MCF 10A (cell line): ENCODE results near the gene IL1R2. TPM values are rescaled to one million over a fixed set of nuclear protein-coding genes. Genes with fewer than 3 reads are reported as not detected.

Experiments used
- BruUV-seq: library from RNA; stranded (reverse); fragments of 400-500 nt; replicated peaks from 2 replicates; lab custom pipeline; 2021; lab: Mats Ljungman, UMichigan
- CTCF ChIA-PET: fragments of 300-600 bp; sonication (Branson Sonifier 250); formaldehyde crosslinking; extraction: SDS; loops from one replicate; lab custom pipeline; 2021; ENCODE audit warnings: antibody characterized with exemption, inconsistent platforms; lab: Yijun Ruan, JAX
- POLR2A ChIA-PET: fragments of 300-600, 350-650 bp; sonication (Branson Sonifier 250); formaldehyde crosslinking; extraction: SDS; loops from one replicate; lab custom pipeline; 2020; ENCODE audit warnings: antibody characterized with exemption, inconsistent platforms; lab: Yijun Ruan, JAX
- DNase-seq: peaks from one replicate; pipeline ENCODE4 v3.0.0-alpha.2; 2018; ENCODE audit not compliant: unreplicated experiment
- H3K27ac Mint-ChIP-seq: one replicate; pipeline ENCODE4 v1.8.0; 2022; ENCODE audit warnings: mild to moderate bottlenecking, low read depth, mixed read lengths; ENCODE audit not compliant: unreplicated experiment
- H3K27me3 Mint-ChIP-seq: one replicate; pipeline ENCODE4 v1.8.0; 2022; ENCODE audit warnings: mixed read lengths; ENCODE audit not compliant: insufficient read depth, unreplicated experiment
- H3K36me3 Mint-ChIP-seq: one replicate; pipeline ENCODE4 v1.8.0; 2022; ENCODE audit warnings: mild to moderate bottlenecking, moderate library complexity, mixed read lengths; ENCODE audit not compliant: insufficient read depth, unreplicated experiment
- H3K4me1 Mint-ChIP-seq: one replicate; pipeline ENCODE4 v1.8.0; 2022; ENCODE audit warnings: mixed read lengths; ENCODE audit not compliant: insufficient read depth, unreplicated experiment
- H3K4me3 Mint-ChIP-seq: one replicate; pipeline ENCODE4 v1.8.0; 2022; ENCODE audit warnings: mild to moderate bottlenecking, moderate library complexity, mixed read lengths; ENCODE audit not compliant: unreplicated experiment
- H3K9me3 Mint-ChIP-seq: one replicate; pipeline ENCODE4 v1.8.0; 2022; ENCODE audit warnings: mixed read lengths; ENCODE audit not compliant: unreplicated experiment
- intact Hi-C: fragments of 100-400 bp; cut with micrococcal nuclease; formaldehyde crosslinking; loops from 2 replicates; pipeline ENCODE4 v1.14.1; 2022
- total RNA-seq: library from RNA; stranded (reverse); gene quantifications from 2 replicates; pipeline ENCODE4 v1.2.3, GENCODE V29; 2022
- TF ChIP-seq, protein P1 (sequence below): fragments of 200-600 bp; IDR thresholded peaks from one replicate; pipeline ENCODE4 v1.8.0; 2022; ENCODE audit warnings: antibody characterized with exemption, mild to moderate bottlenecking; ENCODE audit not compliant: unreplicated experiment

Gene IL1R2
- total RNA-seq, 1 experiment from 2014 or later, result not detected

DNA sequence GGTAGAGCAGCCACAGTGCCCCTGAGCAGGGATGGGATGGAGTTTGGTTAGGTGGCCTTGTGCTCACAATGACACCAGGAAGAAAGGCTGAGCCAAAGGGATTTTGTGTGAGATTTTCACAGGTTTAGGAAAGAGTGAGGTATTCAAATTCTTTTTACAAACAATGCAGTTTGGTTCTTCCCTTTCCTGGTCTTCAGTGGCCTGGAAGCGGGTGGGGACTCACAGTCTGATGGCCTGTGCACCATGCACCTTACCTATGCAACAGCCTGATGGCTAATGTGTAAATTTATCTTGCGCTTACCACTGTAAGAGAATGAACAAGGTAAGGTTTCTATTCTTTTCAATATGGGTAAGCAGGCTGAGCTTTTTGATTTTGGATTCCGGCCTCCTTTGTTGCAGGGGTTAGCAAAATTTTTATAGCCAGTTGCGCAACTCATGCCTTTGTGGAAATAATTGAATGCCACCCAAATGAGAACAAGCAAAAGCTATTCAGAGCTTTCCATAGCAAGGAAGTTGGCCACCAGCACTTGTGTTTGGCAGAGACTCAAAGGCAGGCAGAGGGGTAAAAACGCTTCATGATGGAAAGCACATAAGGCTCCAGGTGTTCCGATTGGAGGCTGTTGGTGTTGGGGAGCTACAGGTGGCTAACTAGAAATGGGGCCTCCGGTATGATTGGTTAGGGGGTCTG is 23.8 kb upstream of the IL1R2 start:
- DNase-seq, result peak; percentile 87
- CTCF ChIA-PET, result interaction anchor here (0.6 to 6.5 kb wide), 5 partner anchors 84 to 862 kb away, joined by 3 to 30 read pairs (median 3); partner anchors contain the start of gene SLC9A4
- Mint-ChIP-seq H3K9me3 (peaks cover 10% of the 10 kb centered on the region), H3K36me3 (no peaks in the 10 kb centered on the region), H3K27me3 (no peaks in the 10 kb centered on the region), H3K4me3 (no peak overlapping the region), H3K4me1 (peaks cover 40% of the 10 kb centered on the region), H3K27ac (no peak overlapping the region)
- intact Hi-C loops, result no loop called here
- TF ChIP-seq, protein P1, sequence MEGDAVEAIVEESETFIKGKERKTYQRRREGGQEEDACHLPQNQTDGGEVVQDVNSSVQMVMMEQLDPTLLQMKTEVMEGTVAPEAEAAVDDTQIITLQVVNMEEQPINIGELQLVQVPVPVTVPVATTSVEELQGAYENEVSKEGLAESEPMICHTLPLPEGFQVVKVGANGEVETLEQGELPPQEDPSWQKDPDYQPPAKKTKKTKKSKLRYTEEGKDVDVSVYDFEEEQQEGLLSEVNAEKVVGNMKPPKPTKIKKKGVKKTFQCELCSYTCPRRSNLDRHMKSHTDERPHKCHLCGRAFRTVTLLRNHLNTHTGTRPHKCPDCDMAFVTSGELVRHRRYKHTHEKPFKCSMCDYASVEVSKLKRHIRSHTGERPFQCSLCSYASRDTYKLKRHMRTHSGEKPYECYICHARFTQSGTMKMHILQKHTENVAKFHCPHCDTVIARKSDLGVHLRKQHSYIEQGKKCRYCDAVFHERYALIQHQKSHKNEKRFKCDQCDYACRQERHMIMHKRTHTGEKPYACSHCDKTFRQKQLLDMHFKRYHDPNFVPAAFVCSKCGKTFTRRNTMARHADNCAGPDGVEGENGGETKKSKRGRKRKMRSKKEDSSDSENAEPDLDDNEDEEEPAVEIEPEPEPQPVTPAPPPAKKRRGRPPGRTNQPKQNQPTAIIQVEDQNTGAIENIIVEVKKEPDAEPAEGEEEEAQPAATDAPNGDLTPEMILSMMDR, result no peak
- POLR2A ChIA-PET, result interaction anchor here (0.6 to 1.2 kb wide), 7 partner anchors 12 to 444 kb away, joined by 3 to 4 read pairs (median 3); no protein-coding TSS in a partner anchor
- no TSS peak for BruUV-seq

DNA sequence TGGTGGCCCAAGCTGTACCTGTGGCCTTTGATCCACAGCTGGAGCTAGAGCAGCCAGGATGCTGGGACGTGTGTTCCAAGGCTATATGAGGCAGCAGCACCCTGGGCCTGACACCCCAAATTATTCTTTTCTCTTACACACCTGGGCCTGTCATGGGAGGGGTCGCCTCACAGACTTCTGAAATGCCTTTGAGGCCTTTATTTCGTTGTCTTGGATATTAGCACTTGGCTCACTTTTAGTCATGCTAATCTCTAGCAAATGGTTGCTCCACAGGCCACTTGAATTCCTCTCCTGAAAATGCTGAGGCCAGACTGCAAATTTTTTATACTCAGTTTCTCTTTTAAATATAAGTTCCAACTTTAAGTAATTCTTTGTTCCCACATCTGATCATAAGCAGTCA is 22.0 kb upstream of the IL1R2 start:
- Mint-ChIP-seq H3K27me3 (no peaks in the 10 kb centered on the region), H3K9me3 (peaks cover 10% of the 10 kb centered on the region), H3K4me1 (peaks cover 57% of the 10 kb centered on the region), H3K36me3 (no peaks in the 10 kb centered on the region), H3K27ac (no peak overlapping the region), H3K4me3 (no peak overlapping the region)
- POLR2A ChIA-PET, result no interaction called here
- CTCF ChIA-PET, result interaction anchor here (0.9 to 1.4 kb wide), 3 partner anchors 14 to 197 kb away, joined by 3 to 5 read pairs (median 4); no protein-coding TSS in a partner anchor
- no TSS peak for BruUV-seq
- no peak for DNase-seq
- intact Hi-C loops, result no loop called here
- TF ChIP-seq, protein P1, result no peak

DNA sequence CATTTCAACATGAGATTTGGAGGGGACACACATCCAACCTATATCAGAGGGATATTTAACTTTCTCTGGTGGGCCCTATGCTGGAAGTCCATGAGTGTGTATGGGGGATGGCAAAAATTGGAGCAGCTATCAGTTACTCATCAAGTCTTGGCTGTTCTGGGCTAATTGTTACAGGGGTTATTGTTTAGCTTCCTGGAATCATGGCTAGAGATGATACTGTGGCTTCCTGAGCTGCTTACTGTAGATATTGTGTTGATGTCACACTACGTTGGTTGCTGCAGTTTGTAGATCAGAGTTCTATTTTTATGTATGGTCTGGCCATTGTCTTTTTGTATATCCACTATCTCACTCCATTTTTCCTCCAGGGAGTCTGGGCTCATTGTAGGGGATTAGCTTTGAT is 20.9 kb upstream of the IL1R2 start:
- BruUV-seq, result no TSS peak
- intact Hi-C loops, result no loop called here
- DNase-seq, result no peak
- POLR2A ChIA-PET, result interaction anchor here (1.0 to 1.8 kb wide), 2 partner anchors 9 to 13 kb away, joined by 3 to 6 read pairs; no protein-coding TSS in a partner anchor
- Mint-ChIP-seq H3K27ac (no peak overlapping the region), H3K36me3 (no peaks in the 10 kb centered on the region), H3K4me1 (peaks cover 52% of the 10 kb centered on the region), H3K4me3 (no peak overlapping the region), H3K9me3 (peaks cover 10% of the 10 kb centered on the region), H3K27me3 (no peaks in the 10 kb centered on the region)
- CTCF ChIA-PET, result interaction anchor here (0.6 to 1.4 kb wide), 3 partner anchors 10 to 87 kb away, joined by 3 to 4 read pairs (median 4); no protein-coding TSS in a partner anchor
- TF ChIP-seq, protein P1, result no peak

DNA sequence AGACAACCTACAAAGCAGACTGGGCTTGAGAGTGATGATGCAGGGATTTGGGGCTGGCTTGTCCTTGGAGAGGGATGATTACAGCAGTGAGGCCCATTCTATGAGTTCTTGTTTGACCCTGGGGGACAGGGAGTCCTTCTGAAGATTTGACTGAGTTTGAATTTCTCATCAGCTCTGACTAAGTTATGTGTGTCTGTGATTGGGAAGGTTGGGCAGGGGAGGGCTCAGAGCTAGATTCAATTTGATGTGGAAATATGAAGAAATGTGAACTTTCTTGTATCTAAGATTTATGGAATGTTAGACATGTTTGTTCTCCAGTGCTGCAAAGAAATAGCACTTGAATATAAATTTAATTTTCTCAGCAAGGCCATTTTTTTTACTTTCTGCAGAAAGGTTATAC is 19.9 kb upstream of the IL1R2 start:
- Mint-ChIP-seq H3K9me3 (peaks cover 10% of the 10 kb centered on the region), H3K4me3 (no peak overlapping the region), H3K4me1 (peaks cover 52% of the 10 kb centered on the region), H3K36me3 (no peaks in the 10 kb centered on the region), H3K27ac (no peak overlapping the region), H3K27me3 (no peaks in the 10 kb centered on the region)
- ChIA-PET POLR2A (interaction anchor here (0.6 to 1.8 kb wide), 2 partner anchors 10 to 55 kb away, joined by 3 to 6 read pairs; no protein-coding TSS in a partner anchor), CTCF (interaction anchor here (1.4 kb wide), 1 partner anchor 88 kb away, joined by 4 read pairs; no protein-coding TSS in a partner anchor)
- no peak for DNase-seq
- intact Hi-C loops, result no loop called here
- TF ChIP-seq, protein P1, result no peak
- no TSS peak for BruUV-seq
